DOHH2 (cell line): ENCODE measurements around the gene ACTN1.

Experiments used
- H3F3A ChIP-seq: fragments of 200-600 bp; sonication (generic), shearing (Covaris generic); 2 replicates; pipeline ENCODE4 v1.6.0; 2016; ENCODE audit warnings: antibody characterized with exemption, mild to moderate bottlenecking; ENCODE audit not compliant: control insufficient read depth, insufficient read depth
- H3K27ac ChIP-seq: fragments of 200-600 bp; sonication (generic); 2 replicates; pipeline ENCODE4 v1.5.1; 2014; ENCODE audit warnings: low read depth, mild to moderate bottlenecking, low read length, moderate library complexity
- H3K27me3 ChIP-seq: fragments of 200-600 bp; sonication (generic); 2 replicates; pipeline ENCODE4 v1.6.1; 2014; ENCODE audit warnings: mild to moderate bottlenecking, low read length, mixed read lengths; ENCODE audit not compliant: control insufficient read depth
- H3K36me3 ChIP-seq: fragments of 200-600 bp; sonication (generic); 2 replicates; pipeline ENCODE4 v1.6.1; 2014; ENCODE audit warnings: mild to moderate bottlenecking, low read length, moderate library complexity, mixed read lengths; ENCODE audit not compliant: control insufficient read depth
- H3K4me1 ChIP-seq: fragments of 200-600 bp; sonication (generic); 2 replicates; pipeline ENCODE4 v1.6.1; 2014; ENCODE audit warnings: mild to moderate bottlenecking, low read length, mixed read lengths; ENCODE audit not compliant: control insufficient read depth
- H3K4me2 ChIP-seq: fragments of 200-600 bp; sonication (generic); 2 replicates; pipeline ENCODE4 v1.6.0; 2014; ENCODE audit warnings: mild to moderate bottlenecking, low read length, moderate library complexity
- H3K4me3 ChIP-seq: fragments of 200-600 bp; sonication (generic); 2 replicates; pipeline ENCODE4 v1.5.1; 2014; ENCODE audit warnings: mild to moderate bottlenecking, low read length, mixed read lengths
- H3K79me2 ChIP-seq: fragments of 200-600 bp; sonication (generic); 2 replicates; pipeline ENCODE4 v1.6.1; 2014; ENCODE audit warnings: mild to moderate bottlenecking, low read length, mixed read lengths; ENCODE audit not compliant: control insufficient read depth
- H3K9me2 ChIP-seq: fragments of 200-600 bp; sonication (generic); replicated peaks from 2 replicates; pipeline ENCODE4 v1.6.1; 2014; ENCODE audit warnings: mild to moderate bottlenecking, low read length, mixed read lengths; ENCODE audit not compliant: control insufficient read depth
- H3K9me3 ChIP-seq: fragments of 200-600 bp; sonication (generic); 2 replicates; pipeline ENCODE4 v1.6.1; 2014; ENCODE audit warnings: antibody characterized with exemption, low read length, mixed read lengths; ENCODE audit not compliant: control insufficient read depth, insufficient read depth
- H4K20me1 ChIP-seq: fragments of 200-600 bp; sonication (generic); 2 replicates; pipeline ENCODE4 v1.6.0; 2014; ENCODE audit warnings: low read depth, mild to moderate bottlenecking, antibody characterized with exemption, low read length, moderate library complexity; ENCODE audit not compliant: control insufficient read depth, insufficient read depth
- CTCF ChIP-seq: fragments of 200-600 bp; sonication (generic); IDR thresholded peaks from one replicate; pipeline ENCODE4 v1.5.1; 2014; ENCODE audit warnings: antibody characterized with exemption, mild to moderate bottlenecking, low read depth, low read length; ENCODE audit not compliant: poor library complexity, severe bottlenecking
- EZH2phosphoT487 ChIP-seq: fragments of 200-600 bp; sonication (generic); IDR thresholded peaks from 2 replicates; pipeline ENCODE4 v1.6.1; 2017; ENCODE audit warnings: borderline replicate concordance, mild to moderate bottlenecking, antibody characterized with exemption, low read length, moderate library complexity, mixed read lengths

ACTN1 gene

GRCh38 chr14:68986926-68987652 is 8.0 kb upstream of the ACTN1 start:
- TF ChIP-seq EZH2phosphoT487 (no peak), CTCF (no peak)
- Histone ChIP-seq H4K20me1 (no peaks in the 10 kb centered on the region), H3K9me2 (no peaks in the 10 kb centered on the region)

GRCh38 chr14:68986225-68986624 is 7.1 kb upstream of the ACTN1 start:
- Histone ChIP-seq H3K4me3 (no peak overlapping the region), H3K27ac (no peak overlapping the region), H4K20me1 (no peaks in the 10 kb centered on the region), H3K27me3 (peaks cover 11% of the 10 kb centered on the region), H3F3A (no peaks in the 10 kb centered on the region), H3K4me2 (no peak overlapping the region), H3K4me1 (no peaks in the 10 kb centered on the region), H3K36me3 (no peaks in the 10 kb centered on the region), H3K9me3 (no peaks in the 10 kb centered on the region), H3K9me2 (no peaks in the 10 kb centered on the region), H3K79me2 (no peaks in the 10 kb centered on the region)
- TF ChIP-seq EZH2phosphoT487 (no peak), CTCF (no peak)

More at GRCh38 chr14:68986926-68987652, 8.0 kb upstream of the ACTN1 start:
- H3K27ac ChIP-seq: no peak overlapping the region
- no peaks in the 10 kb centered on the region for H3K9me3 ChIP-seq
- no peak overlapping the region for H3K4me3 ChIP-seq
- no peaks in the 10 kb centered on the region for H3K79me2 ChIP-seq
- no peak overlapping the region for H3K4me2 ChIP-seq
- no peaks in the 10 kb centered on the region for H3K36me3 ChIP-seq
- H3K27me3 ChIP-seq: peaks cover 7% of the 10 kb centered on the region; the same call in 1 of the 2 replicates
- no peaks in the 10 kb centered on the region for H3F3A ChIP-seq
- H3K4me1 ChIP-seq: no peaks in the 10 kb centered on the region

GRCh38 chr14:68984686-68985085 is 5.6 kb upstream of the ACTN1 start:
- no peak for TF ChIP-seq EZH2phosphoT487
- no peak for TF ChIP-seq CTCF
- Histone ChIP-seq H4K20me1 (no peaks in the 10 kb centered on the region), H3K27ac (no peak overlapping the region), H3K4me1 (no peaks in the 10 kb centered on the region), H3K9me3 (no peaks in the 10 kb centered on the region), H3K9me2 (no peaks in the 10 kb centered on the region), H3F3A (no peaks in the 10 kb centered on the region), H3K4me3 (no peak overlapping the region), H3K4me2 (no peak overlapping the region), H3K27me3 (peaks cover 24% of the 10 kb centered on the region), H3K79me2 (no peaks in the 10 kb centered on the region), H3K36me3 (no peaks in the 10 kb centered on the region)
